ENCODE data around the gene CBX5. TPM values are rescaled to one million over a fixed set of nuclear protein-coding genes. Genes with fewer than 3 reads are reported as not detected.
"Not testable (repeated sequence)": the region's sequence is repeated elsewhere in the genome, so short reads cannot be mapped to it uniquely, and the experiment has no call there.

CBX5 gene
- total and polyA plus RNA-seq, 3 experiments from 2014 or later: 19.2 to 87.8 (median 82.0) TPM

DNA sequence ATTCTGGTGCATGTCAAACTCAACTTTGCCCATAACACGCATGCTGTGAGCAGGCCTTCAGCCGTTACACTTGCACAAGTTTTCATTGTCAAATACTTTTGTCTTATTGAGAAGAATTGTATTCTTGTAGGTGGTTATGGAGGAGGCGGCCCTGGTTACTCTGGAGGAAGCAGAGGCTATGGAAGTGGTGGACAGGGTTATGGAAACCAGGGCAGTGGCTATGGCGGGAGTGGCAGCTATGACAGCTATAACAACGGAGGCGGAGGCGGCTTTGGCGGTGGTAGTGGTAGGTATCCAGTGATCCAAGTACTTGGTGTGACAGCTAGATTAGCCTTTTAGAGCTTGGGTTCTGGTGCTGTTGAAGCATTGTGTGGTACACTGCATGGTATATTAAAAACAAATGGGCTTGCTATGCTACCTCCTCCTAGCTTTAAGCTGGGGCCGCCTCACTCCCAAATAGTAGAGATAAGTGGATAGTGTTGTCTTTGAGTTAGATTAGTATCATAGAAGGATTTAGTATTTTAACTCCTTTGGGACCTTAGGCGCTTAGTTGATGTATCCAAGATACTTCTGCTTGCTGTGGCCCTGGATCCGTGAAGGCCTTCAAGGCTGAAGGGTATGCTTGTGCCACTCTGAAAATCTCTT, 3.1 kb upstream of the CBX5 start:
- H3K36me3 ChIP-seq (ENCODE audit: insufficient read depth, low read length): peaks cover 65% of the 10 kb centered on the region
- no peaks in the 10 kb centered on the region for H3K27me3 ChIP-seq (ENCODE audit: insufficient read depth, low read length, poor library complexity, severe bottlenecking)
- Mint-ChIP-seq H3K9me3 (no peaks in the 10 kb centered on the region), H3K4me1 (peaks cover 0 to 51% (median 0%) of the 10 kb centered on the region in 3 donors), H3K36me3 (peaks cover 0 to 34% (median 21%) of the 10 kb centered on the region in 3 donors), H3K27me3 (no peaks in the 10 kb centered on the region), H3K4me3 (peak overlapping the region in 1 of 7 donors; percentile 74), H3K27ac (peak overlapping the region in 2 of 8 donors; percentile 81 to 89)
- ChIA-PET CTCF (interaction anchor here (1.8 to 2.4 kb wide), 2 partner anchors 11 to 86 kb away, joined by 4 to 7 read pairs; no protein-coding TSS in a partner anchor), POLR2A (interaction anchor here (0.6 to 1.9 kb wide), 3 partner anchors 9 to 76 kb away, joined by 3 to 6 read pairs (median 5); no protein-coding TSS in a partner anchor)
- peak overlapping the region; percentile 32 for H3K27ac ChIP-seq (ENCODE audit: low read depth, low read length)
- peak overlapping the region; percentile 24 for H3K4me3 ChIP-seq (ENCODE audit: low read length)
- no peak for DNase-seq
- H3K9me3 ChIP-seq (ENCODE audit: low read length): no peaks in the 10 kb centered on the region
- H3K4me1 ChIP-seq (ENCODE audit: insufficient read depth, low read length): peaks cover 56% of the 10 kb centered on the region

- POLR2A ChIA-PET: interaction anchor here (0.6 to 2.5 kb wide), 8 partner anchors 43 to 658 kb away, joined by 3 to 29 read pairs (median 3); partner anchors contain the start of genes CALCOCO1 and COPZ1
Observed at GRCh38 chr12:54281694-54282093, 1.8 kb upstream of the CBX5 start.

GRCh38 chr12:54281261-54281638, 1.3 kb upstream of the CBX5 start:
- DNase-seq; H3K9me3 Mint-ChIP-seq; H3K9me3 ChIP-seq (ENCODE audit: low read length); H3K27ac Mint-ChIP-seq; H3K27me3 Mint-ChIP-seq; H3K4me3 Mint-ChIP-seq; H3K27me3 ChIP-seq (ENCODE audit: insufficient read depth, low read length, poor library complexity, severe bottlenecking): not testable (repeated sequence)
- Mint-ChIP-seq H3K36me3 (peaks cover 0 to 32% (median 21%) of the 10 kb centered on the region in 3 donors), H3K4me1 (peaks cover 6 to 52% (median 7%) of the 10 kb centered on the region in 3 donors)
- Histone ChIP-seq H3K36me3 (ENCODE audit: insufficient read depth, low read length) (peaks cover 49% of the 10 kb centered on the region), H3K27ac (ENCODE audit: low read depth, low read length) (peak overlapping the region; percentile 92), H3K4me1 (ENCODE audit: insufficient read depth, low read length) (peaks cover 67% of the 10 kb centered on the region), H3K4me3 (ENCODE audit: low read length) (peak overlapping the region; percentile 92)
- POLR2A ChIA-PET: interaction anchor here (0.6 to 2.5 kb wide), 9 partner anchors 17 to 658 kb away, joined by 3 to 29 read pairs (median 3); partner anchors contain the start of genes CALCOCO1 and COPZ1
- CTCF ChIA-PET: interaction anchor here (0.7 to 2.9 kb wide), 4 partner anchors 8 to 43 kb away, joined by 3 to 9 read pairs (median 4); partner anchors contain the start of gene COPZ1

More at GRCh38 chr12:54281694-54282093, 1.8 kb upstream of the CBX5 start:
- H3K9me3 Mint-ChIP-seq; H3K4me3 Mint-ChIP-seq; H3K27me3 Mint-ChIP-seq; DNase-seq; H3K27me3 ChIP-seq (ENCODE audit: insufficient read depth, low read length, poor library complexity, severe bottlenecking); H3K9me3 ChIP-seq (ENCODE audit: low read length): not testable (repeated sequence)
- CTCF ChIA-PET: interaction anchor here (0.7 to 2.9 kb wide), 4 partner anchors 8 to 43 kb away, joined by 3 to 9 read pairs (median 4); partner anchors contain the start of gene COPZ1
- Histone ChIP-seq H3K4me3 (ENCODE audit: low read length) (peak overlapping the region; percentile 92), H3K27ac (ENCODE audit: low read depth, low read length) (peak overlapping the region; percentile 92), H3K4me1 (ENCODE audit: insufficient read depth, low read length) (peaks cover 63% of the 10 kb centered on the region), H3K36me3 (ENCODE audit: insufficient read depth, low read length) (peaks cover 53% of the 10 kb centered on the region)
- peak overlapping the region in 1 of 8 donors; percentile 21 for H3K27ac Mint-ChIP-seq
- H3K4me1 Mint-ChIP-seq: peaks cover 2 to 52% (median 2%) of the 10 kb centered on the region in 3 donors
- H3K36me3 Mint-ChIP-seq: peaks cover 0 to 32% (median 21%) of the 10 kb centered on the region in 3 donors

DNA sequence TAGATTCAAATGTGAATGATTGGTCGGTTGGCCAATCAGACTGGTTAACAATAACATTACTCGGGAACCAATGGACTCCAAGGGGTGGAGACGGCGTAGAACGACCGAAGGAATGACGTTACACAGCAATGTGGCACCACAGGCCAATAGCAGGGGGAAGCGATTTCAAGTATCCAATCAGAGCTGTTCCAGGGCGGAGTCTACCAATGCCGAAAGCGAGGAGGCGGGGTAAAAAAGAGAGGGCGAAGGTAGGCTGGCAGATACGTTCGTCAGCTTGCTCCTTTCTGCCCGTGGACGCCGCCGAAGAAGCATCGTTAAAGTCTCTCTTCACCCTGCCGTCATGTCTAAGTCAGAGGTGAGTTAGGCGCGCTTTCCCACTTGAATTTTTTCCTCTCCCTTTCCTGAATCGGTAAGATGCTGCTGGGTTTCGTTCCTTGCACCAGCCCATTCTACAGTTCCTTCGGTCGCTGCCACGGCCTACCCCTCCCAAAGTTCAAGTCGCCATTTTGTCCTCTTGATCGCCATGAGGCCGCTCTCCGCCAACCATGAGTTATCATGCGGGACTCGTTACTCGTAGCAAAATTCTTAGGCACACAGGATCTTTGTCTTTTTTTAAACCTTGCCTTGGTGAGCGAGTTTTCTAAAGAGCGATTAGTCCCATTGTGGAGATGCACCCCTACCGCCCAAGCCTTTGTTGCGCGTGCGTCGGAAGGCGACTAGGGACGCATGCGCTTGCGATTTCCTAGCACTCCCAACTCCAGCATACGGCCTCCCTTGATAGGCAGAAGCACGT, 742 bp upstream of the CBX5 start, which contains the start of gene HNRNPA1:
HNRNPA1 (plus strand) TSS at position 259 of the 793 bp plus-strand sequence; CDS start at position 341, 82 bp downstream.
- no peaks in the 10 kb centered on the region for H3K27me3 ChIP-seq (ENCODE audit: insufficient read depth, low read length, poor library complexity, severe bottlenecking)
- CTCF ChIA-PET: interaction anchor here (0.8 to 3.1 kb wide), 10 partner anchors 11 to 119 kb away, joined by 3 to 15 read pairs (median 5); partner anchors contain the start of gene COPZ1
- Mint-ChIP-seq H3K9me3 (no peaks in the 10 kb centered on the region), H3K36me3 (peaks cover 1 to 29% (median 21%) of the 10 kb centered on the region in 3 donors), H3K27me3 (no peaks in the 10 kb centered on the region), H3K27ac (peak within 1 kb of the TSS in 1 of 8 donors; percentile 21), H3K4me1 (peaks cover 11 to 51% (median 12%) of the 10 kb centered on the region in 3 donors), H3K4me3 (no peak within 1 kb of the TSS)
- peak; percentile 86 to 99 (median 97) for DNase-seq
- POLR2A ChIA-PET: interaction anchor here (0.6 to 2.5 kb wide), 20 partner anchors 13 to 780 kb away, joined by 3 to 29 read pairs (median 4); partner anchors contain the start of genes COPZ1 and NCKAP1L
- H3K36me3 ChIP-seq (ENCODE audit: insufficient read depth, low read length): peaks cover 43% of the 10 kb centered on the region
- H3K4me3 ChIP-seq (ENCODE audit: low read length): peak within 1 kb of the TSS; percentile 92
- H3K9me3 ChIP-seq (ENCODE audit: low read length): no peaks in the 10 kb centered on the region
- H3K27ac ChIP-seq (ENCODE audit: low read depth, low read length): peak within 1 kb of the TSS; percentile 92
- peaks cover 67% of the 10 kb centered on the region for H3K4me1 ChIP-seq (ENCODE audit: insufficient read depth, low read length)

DNA sequence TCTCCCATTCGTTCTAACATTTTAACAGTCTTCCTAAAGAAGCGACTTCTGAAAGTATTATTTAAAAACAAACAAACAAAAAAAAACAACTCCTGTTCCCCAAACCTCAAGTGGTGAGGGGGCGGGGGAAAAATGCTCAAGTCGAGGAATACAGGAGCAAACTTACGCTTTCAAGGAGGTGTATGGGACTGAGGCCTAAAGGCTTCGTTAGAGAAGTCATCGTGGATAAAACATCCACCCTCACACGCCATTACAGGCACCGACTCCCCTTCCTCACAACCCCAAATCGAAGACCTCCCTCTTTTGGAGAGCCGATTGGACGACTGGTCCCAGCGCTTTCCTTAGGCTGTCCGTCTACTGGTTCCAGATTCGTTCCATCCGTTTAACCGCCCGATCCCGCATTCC, 693 bp downstream of the CBX5 start:
- ChIA-PET POLR2A (interaction anchor here (0.6 to 2.5 kb wide), 9 partner anchors 19 to 706 kb away, joined by 3 to 29 read pairs (median 4); partner anchors contain the start of gene COPZ1), CTCF (interaction anchor here (1.7 to 3.1 kb wide), 5 partner anchors 12 to 100 kb away, joined by 4 to 15 read pairs (median 9); partner anchors contain the start of gene COPZ1)
- H3K9me3 ChIP-seq (ENCODE audit: low read length): no peaks in the 10 kb centered on the region
- H3K4me3 ChIP-seq (ENCODE audit: low read length): peak overlapping the region; percentile 92
- H3K4me1 ChIP-seq (ENCODE audit: insufficient read depth, low read length): peaks cover 53% of the 10 kb centered on the region
- no peak overlapping the region for H3K27ac Mint-ChIP-seq
- peaks cover 3 to 22% (median 18%) of the 10 kb centered on the region in 3 donors for H3K36me3 Mint-ChIP-seq
- H3K4me1 Mint-ChIP-seq: peaks cover 22 to 42% (median 23%) of the 10 kb centered on the region in 3 donors
- H3K9me3 Mint-ChIP-seq: no peaks in the 10 kb centered on the region
- H3K27me3 Mint-ChIP-seq: no peaks in the 10 kb centered on the region
- H3K36me3 ChIP-seq (ENCODE audit: insufficient read depth, low read length): peaks cover 33% of the 10 kb centered on the region
- H3K27me3 ChIP-seq (ENCODE audit: insufficient read depth, low read length, poor library complexity, severe bottlenecking): no peaks in the 10 kb centered on the region
- no peak overlapping the region for H3K4me3 Mint-ChIP-seq
- DNase-seq: no peak
- H3K27ac ChIP-seq (ENCODE audit: low read depth, low read length): peak overlapping the region; percentile 92

DNA sequence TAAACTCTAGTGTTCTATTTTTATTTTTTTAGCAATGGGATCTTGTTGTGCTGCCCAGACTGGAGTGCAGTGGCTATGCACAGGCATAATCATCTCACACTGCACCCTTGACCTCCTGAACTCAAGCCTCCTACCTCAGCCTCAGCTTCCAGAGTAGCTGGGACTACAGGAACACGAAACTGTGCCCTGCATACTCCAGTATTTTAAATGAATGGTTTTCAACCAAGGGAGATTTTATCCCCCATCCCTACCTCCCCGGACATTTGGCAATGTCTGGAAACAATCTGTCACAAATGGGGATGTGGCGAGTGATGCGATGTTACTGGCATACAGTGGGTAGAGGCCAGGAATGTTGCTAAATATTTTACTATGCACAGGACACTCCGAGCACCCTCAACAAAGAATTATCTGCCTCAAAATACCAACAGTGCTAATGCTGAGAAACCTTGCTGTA, 2.1 kb downstream of the CBX5 start:
- Mint-ChIP-seq H3K36me3 (peaks cover 6 to 14% (median 13%) of the 10 kb centered on the region in 3 donors), H3K9me3 (no peaks in the 10 kb centered on the region), H3K27ac (peak overlapping the region in 1 of 8 donors; percentile 41), H3K4me3 (peak overlapping the region in 1 of 7 donors; percentile 74), H3K27me3 (no peaks in the 10 kb centered on the region), H3K4me1 (peaks cover 28 to 34% (median 31%) of the 10 kb centered on the region in 3 donors)
- Histone ChIP-seq H3K27me3 (ENCODE audit: insufficient read depth, low read length, poor library complexity, severe bottlenecking) (no peaks in the 10 kb centered on the region), H3K27ac (ENCODE audit: low read depth, low read length) (peak overlapping the region; percentile 92), H3K36me3 (ENCODE audit: insufficient read depth, low read length) (peaks cover 19% of the 10 kb centered on the region), H3K4me3 (ENCODE audit: low read length) (no peak overlapping the region), H3K9me3 (ENCODE audit: low read length) (no peaks in the 10 kb centered on the region), H3K4me1 (ENCODE audit: insufficient read depth, low read length) (peaks cover 39% of the 10 kb centered on the region)
- ChIA-PET CTCF (interaction anchor here (1.6 to 3.1 kb wide), 2 partner anchors 27 to 62 kb away, joined by 5 to 12 read pairs; no protein-coding TSS in a partner anchor), POLR2A (no interaction called here)
- DNase-seq: no peak

DNA sequence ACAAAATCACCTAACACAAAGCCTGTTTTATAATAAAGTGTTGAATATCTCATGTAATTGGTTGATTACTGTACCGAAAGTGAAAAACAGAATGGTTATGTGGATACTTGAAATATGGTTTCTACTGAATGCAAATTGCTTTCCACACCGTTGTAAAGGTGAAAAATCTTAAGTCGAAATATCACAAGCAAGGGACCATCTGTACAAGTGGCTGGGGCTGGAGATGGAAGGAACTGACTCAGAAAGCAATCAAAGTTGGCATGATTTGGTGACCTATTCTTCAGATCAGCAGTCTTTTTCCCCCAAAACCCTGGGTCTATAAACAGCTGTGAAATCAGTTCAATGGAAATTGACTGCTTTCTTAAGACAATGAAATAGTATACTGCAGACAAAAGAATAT, 3.6 kb downstream of the CBX5 start:
- no peaks in the 10 kb centered on the region for H3K9me3 Mint-ChIP-seq
- ChIA-PET POLR2A (no interaction called here), CTCF (interaction anchor here (0.8 to 1.1 kb wide), 2 partner anchors 60 to 76 kb away, joined by 3 to 5 read pairs; no protein-coding TSS in a partner anchor)
- Histone ChIP-seq H3K27me3 (ENCODE audit: insufficient read depth, low read length, poor library complexity, severe bottlenecking) (no peaks in the 10 kb centered on the region), H3K9me3 (ENCODE audit: low read length) (no peaks in the 10 kb centered on the region), H3K4me1 (ENCODE audit: insufficient read depth, low read length) (peaks cover 24% of the 10 kb centered on the region), H3K36me3 (ENCODE audit: insufficient read depth, low read length) (peaks cover 4% of the 10 kb centered on the region), H3K27ac (ENCODE audit: low read depth, low read length) (no peak overlapping the region), H3K4me3 (ENCODE audit: low read length) (no peak overlapping the region)
- H3K4me3 Mint-ChIP-seq: peak overlapping the region in 4 of 7 donors; percentile 5 to 47 (median 34)
- peaks cover 17 to 40% (median 34%) of the 10 kb centered on the region in 3 donors for H3K4me1 Mint-ChIP-seq
- no peaks in the 10 kb centered on the region for H3K27me3 Mint-ChIP-seq
- H3K27ac Mint-ChIP-seq: peak overlapping the region in 7 of 8 donors; percentile 1 to 80 (median 71)
- DNase-seq: no peak
- peaks cover 0 to 15% (median 2%) of the 10 kb centered on the region in 3 donors for H3K36me3 Mint-ChIP-seq
